ENCODE data around the gene ZNF398. TPM values are rescaled to one million over a fixed set of nuclear protein-coding genes. Genes with fewer than 3 reads are reported as not detected.

ZNF398 gene
- total and polyA plus RNA-seq, 9 of the 15 experiments (the other 6 are each of a cell fraction or from before 2014, with no cell fraction given) = 4.0 to 18.6 (median 10.4) TPM

- TF ChIP-seq, protein P1, sequence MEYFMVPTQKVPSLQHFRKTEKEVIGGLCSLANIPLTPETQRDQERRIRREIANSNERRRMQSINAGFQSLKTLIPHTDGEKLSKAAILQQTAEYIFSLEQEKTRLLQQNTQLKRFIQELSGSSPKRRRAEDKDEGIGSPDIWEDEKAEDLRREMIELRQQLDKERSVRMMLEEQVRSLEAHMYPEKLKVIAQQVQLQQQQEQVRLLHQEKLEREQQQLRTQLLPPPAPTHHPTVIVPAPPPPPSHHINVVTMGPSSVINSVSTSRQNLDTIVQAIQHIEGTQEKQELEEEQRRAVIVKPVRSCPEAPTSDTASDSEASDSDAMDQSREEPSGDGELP (CRISPR knock-in tag; IDR thresholded peaks at IDR 0.05; ENCODE audit: borderline replicate concordance) = peak; percentile 19; the same call in 1 of the 2 replicates
- TF ChIP-seq PKNOX1 (IDR thresholded peaks at IDR 0.05) (0 out of 2 replicates have a peak, but pooled peaks have one; percentile 9), ZNF174 (CRISPR knock-in tag; IDR thresholded peaks at IDR 0.05) (no peak), MCM2 (IDR thresholded peaks at IDR 0.05; ENCODE audit: low read depth) (no peak), OTX1 (CRISPR knock-in tag; IDR thresholded peaks at IDR 0.05) (peak; percentile 57; the same call in 1 of the 2 replicates), LCOR (CRISPR knock-in tag; IDR thresholded peaks at IDR 0.05) (peak; percentile 60), NUFIP1 (IDR thresholded peaks at IDR 0.05; ENCODE audit: partially characterized antibody) (no peak), ZNF668 (CRISPR knock-in tag; IDR thresholded peaks at IDR 0.05) (no peak), ZBTB26 (CRISPR knock-in tag; IDR thresholded peaks at IDR 0.05) (0 out of 2 replicates have a peak, but pooled peaks have one; percentile 14), ATF6 (CRISPR knock-in tag; IDR thresholded peaks at IDR 0.05) (no peak), ZFX (CRISPR knock-in tag; IDR thresholded peaks at IDR 0.05) (peak; percentile 18; the same call in 1 of the 2 replicates), POLR2B (IDR thresholded peaks at IDR 0.05; ENCODE audit: low read depth, partially characterized antibody) (peak; percentile 72), CXXC5 (CRISPR knock-in tag; IDR thresholded peaks at IDR 0.05) (no peak), MCM3 (IDR thresholded peaks at IDR 0.05) (peak; percentile 60; the same call in 1 of the 2 replicates), ZNF696 (CRISPR knock-in tag; conservative IDR thresholded peaks at IDR 0.05) (no peak), POLR2A (conservative IDR thresholded peaks at IDR 0.05) (peak; percentile 31; the same call in 1 of the 2 replicates), KLF10 (CRISPR knock-in tag; IDR thresholded peaks at IDR 0.05) (0 out of 2 replicates have a peak, but pooled peaks have one; percentile 57), ZNF830 (CRISPR knock-in tag; IDR thresholded peaks at IDR 0.05) (peak; percentile 74; the same call in 1 of the 2 replicates), ILK (tag; IDR thresholded peaks at IDR 0.05; ENCODE audit: borderline replicate concordance, low read depth) (no peak), SUPT5H (IDR thresholded peaks at IDR 0.05) (peak; percentile 56), SMAD4 (CRISPR knock-in tag; conservative IDR thresholded peaks at IDR 0.05) (no peak)
- TF ChIP-seq, protein P2, sequence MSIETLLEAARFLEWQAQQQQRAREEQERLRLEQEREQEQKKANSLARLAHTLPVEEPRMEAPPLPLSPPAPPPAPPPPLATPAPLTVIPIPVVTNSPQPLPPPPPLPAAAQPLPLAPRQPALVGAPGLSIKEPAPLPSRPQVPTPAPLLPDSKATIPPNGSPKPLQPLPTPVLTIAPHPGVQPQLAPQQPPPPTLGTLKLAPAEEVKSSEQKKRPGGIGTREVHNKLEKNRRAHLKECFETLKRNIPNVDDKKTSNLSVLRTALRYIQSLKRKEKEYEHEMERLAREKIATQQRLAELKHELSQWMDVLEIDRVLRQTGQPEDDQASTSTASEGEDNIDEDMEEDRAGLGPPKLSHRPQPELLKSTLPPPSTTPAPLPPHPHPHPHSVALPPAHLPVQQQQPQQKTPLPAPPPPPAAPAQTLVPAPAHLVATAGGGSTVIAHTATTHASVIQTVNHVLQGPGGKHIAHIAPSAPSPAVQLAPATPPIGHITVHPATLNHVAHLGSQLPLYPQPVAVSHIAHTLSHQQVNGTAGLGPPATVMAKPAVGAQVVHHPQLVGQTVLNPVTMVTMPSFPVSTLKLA (conservative IDR thresholded peaks at IDR 0.05) = no peak
- TF ChIP-seq, protein P3, sequence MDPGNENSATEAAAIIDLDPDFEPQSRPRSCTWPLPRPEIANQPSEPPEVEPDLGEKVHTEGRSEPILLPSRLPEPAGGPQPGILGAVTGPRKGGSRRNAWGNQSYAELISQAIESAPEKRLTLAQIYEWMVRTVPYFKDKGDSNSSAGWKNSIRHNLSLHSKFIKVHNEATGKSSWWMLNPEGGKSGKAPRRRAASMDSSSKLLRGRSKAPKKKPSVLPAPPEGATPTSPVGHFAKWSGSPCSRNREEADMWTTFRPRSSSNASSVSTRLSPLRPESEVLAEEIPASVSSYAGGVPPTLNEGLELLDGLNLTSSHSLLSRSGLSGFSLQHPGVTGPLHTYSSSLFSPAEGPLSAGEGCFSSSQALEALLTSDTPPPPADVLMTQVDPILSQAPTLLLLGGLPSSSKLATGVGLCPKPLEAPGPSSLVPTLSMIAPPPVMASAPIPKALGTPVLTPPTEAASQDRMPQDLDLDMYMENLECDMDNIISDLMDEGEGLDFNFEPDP (CRISPR knock-in tag; IDR thresholded peaks at IDR 0.05) = no peak
These were observed 82.3 kb downstream of the ZNF398 start (continued) for GRCh38 chr7:149229526-149229925.

Data from K562 (cell line).